ENCODE data around the gene AKNA. TPM values are rescaled to one million over a fixed set of nuclear protein-coding genes. Genes with fewer than 3 reads are reported as not detected.

Gene AKNA
- total RNA-seq, 3 donors from 2014 or later: 20.1 to 52.0 (median 35.7) TPM

DNA sequence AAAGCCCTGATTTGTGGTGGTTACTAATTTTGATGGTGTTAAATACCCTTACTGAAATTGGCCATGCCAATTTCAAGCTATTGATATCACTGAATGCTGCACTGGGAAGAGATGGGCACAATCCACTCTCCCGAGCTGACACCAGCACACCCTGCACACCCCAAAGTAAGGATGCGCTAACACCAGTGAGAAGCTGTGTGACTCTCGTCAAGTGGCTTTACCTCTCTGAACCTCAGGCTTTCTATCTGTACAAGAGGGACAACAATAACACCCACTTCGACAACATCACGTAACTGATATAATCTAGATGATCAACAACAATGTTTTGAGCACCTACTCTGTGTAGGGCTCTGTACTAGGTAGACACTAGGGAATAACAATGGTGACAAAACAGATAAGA is 8.0 kb upstream of the AKNA start:
- H3K27ac ChIP-seq: peak overlapping the region; percentile 48 to 93
- intact Hi-C loops (cut with DNase I; ENCODE audit: low total_unique reads): loop anchor here (10.0 kb wide), 1 partner anchor 479 kb away; no protein-coding TSS in a partner anchor
- TF ChIP-seq POLR2A (IDR thresholded peaks at IDR 0.05) (no peak), POLR2AphosphoS5 (IDR thresholded peaks at IDR 0.05) (no peak)
- TF ChIP-seq, protein P1, sequence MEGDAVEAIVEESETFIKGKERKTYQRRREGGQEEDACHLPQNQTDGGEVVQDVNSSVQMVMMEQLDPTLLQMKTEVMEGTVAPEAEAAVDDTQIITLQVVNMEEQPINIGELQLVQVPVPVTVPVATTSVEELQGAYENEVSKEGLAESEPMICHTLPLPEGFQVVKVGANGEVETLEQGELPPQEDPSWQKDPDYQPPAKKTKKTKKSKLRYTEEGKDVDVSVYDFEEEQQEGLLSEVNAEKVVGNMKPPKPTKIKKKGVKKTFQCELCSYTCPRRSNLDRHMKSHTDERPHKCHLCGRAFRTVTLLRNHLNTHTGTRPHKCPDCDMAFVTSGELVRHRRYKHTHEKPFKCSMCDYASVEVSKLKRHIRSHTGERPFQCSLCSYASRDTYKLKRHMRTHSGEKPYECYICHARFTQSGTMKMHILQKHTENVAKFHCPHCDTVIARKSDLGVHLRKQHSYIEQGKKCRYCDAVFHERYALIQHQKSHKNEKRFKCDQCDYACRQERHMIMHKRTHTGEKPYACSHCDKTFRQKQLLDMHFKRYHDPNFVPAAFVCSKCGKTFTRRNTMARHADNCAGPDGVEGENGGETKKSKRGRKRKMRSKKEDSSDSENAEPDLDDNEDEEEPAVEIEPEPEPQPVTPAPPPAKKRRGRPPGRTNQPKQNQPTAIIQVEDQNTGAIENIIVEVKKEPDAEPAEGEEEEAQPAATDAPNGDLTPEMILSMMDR (IDR thresholded peaks at IDR 0.05): no peak
- H3K9me3 ChIP-seq: no peaks in the 10 kb centered on the region
- H3K27me3 ChIP-seq: no peaks in the 10 kb centered on the region
- H3K36me3 ChIP-seq: no peaks in the 10 kb centered on the region
- no peak overlapping the region for H3K4me3 ChIP-seq
- peaks cover 6 to 23% of the 10 kb centered on the region in 2 donors for H3K4me1 ChIP-seq
- no peak for DNase-seq (ENCODE audit: low spot score in 2 of 2)

DNA sequence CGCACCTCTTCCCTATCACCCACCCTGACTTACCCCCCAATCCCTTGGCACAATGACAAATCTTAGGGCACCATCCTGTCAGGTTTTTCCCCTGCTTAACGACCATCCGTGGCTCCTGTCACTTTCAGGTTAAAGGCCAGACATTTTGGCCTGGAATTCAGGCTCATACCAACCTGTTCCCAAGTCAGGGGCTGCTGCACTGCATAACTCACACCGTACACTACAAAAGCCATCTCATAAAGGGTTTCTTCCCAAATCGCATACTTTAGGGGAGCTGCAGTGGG is 7.5 kb upstream of the AKNA start:
- H3K9me3 ChIP-seq: no peaks in the 10 kb centered on the region
- peaks cover 6 to 23% of the 10 kb centered on the region in 2 donors for H3K4me1 ChIP-seq
- peak overlapping the region; percentile 65 to 85 for H3K27ac ChIP-seq
- no peaks in the 10 kb centered on the region for H3K36me3 ChIP-seq
- intact Hi-C loops (cut with DNase I; ENCODE audit: low total_unique reads): loop anchor here (10.0 kb wide), 1 partner anchor 480 kb away; no protein-coding TSS in a partner anchor
- no peaks in the 10 kb centered on the region for H3K27me3 ChIP-seq
- H3K4me3 ChIP-seq: peak overlapping the region in 1 of 3 donors; percentile 38
- TF ChIP-seq POLR2AphosphoS5 (IDR thresholded peaks at IDR 0.05): no peak
- no peak for TF ChIP-seq POLR2A (IDR thresholded peaks at IDR 0.05)
- TF ChIP-seq, protein P1 (IDR thresholded peaks at IDR 0.05): no peak
- no peak for DNase-seq (ENCODE audit: low spot score in 2 of 2)

- no peak for DNase-seq (ENCODE audit: low spot score in 2 of 2)
- TF ChIP-seq POLR2A (IDR thresholded peaks at IDR 0.05): no peak
- TF ChIP-seq, protein P1 (IDR thresholded peaks at IDR 0.05): no peak
- no peak for TF ChIP-seq POLR2AphosphoS5 (IDR thresholded peaks at IDR 0.05)
- Histone ChIP-seq H3K27ac (peak overlapping the region; percentile 65 to 85), H3K4me3 (peak overlapping the region in 2 of 3 donors; percentile 4 to 38), H3K27me3 (no peaks in the 10 kb centered on the region), H3K4me1 (peaks cover 6 to 23% of the 10 kb centered on the region in 2 donors), H3K36me3 (no peaks in the 10 kb centered on the region), H3K9me3 (no peaks in the 10 kb centered on the region)
- intact Hi-C loops (cut with DNase I; ENCODE audit: low total_unique reads): loop anchor here (10.0 kb wide), 1 partner anchor 480 kb away; no protein-coding TSS in a partner anchor
Measured at GRCh38 chr9:114394523-114395333, 6.9 kb upstream of the AKNA start.

DNA sequence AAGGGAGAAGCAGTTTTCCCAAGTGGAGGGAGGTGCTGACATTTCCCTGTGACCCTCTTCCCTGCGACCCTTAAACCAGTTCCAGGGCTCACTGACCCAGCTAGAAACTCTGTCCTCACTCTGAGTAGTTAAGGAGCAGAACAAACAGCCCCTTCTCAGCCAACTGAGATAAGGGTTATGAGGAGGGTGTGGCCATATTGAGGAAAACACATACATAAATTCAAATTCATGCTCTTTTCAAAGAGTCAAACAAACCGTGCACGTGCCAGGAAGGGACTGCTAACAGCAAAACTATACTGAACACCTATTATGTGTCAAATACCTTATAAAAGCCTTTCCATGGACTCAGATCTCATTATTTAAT is 4.9 kb upstream of the AKNA start:
- Histone ChIP-seq H3K4me1 (peaks cover 9 to 36% of the 10 kb centered on the region in 2 donors), H3K27ac (peak overlapping the region; percentile 50 to 74), H3K36me3 (no peaks in the 10 kb centered on the region), H3K9me3 (no peaks in the 10 kb centered on the region), H3K4me3 (no peak overlapping the region), H3K27me3 (no peaks in the 10 kb centered on the region)
- DNase-seq (ENCODE audit: low spot score in 2 of 2): no peak
- TF ChIP-seq POLR2A (IDR thresholded peaks at IDR 0.05): no peak
- TF ChIP-seq, protein P1 (IDR thresholded peaks at IDR 0.05): no peak
- no peak for TF ChIP-seq POLR2AphosphoS5 (IDR thresholded peaks at IDR 0.05)
- intact Hi-C loops (cut with DNase I; ENCODE audit: low total_unique reads): loop anchor here (10.0 kb wide), 1 partner anchor 482 kb away; no protein-coding TSS in a partner anchor

GRCh38 chr9:114390952-114391351 is 3.2 kb upstream of the AKNA start:
- intact Hi-C loops (cut with DNase I; ENCODE audit: low total_unique reads): loop anchor here (10.0 kb wide), 1 partner anchor 484 kb away; no protein-coding TSS in a partner anchor
- no peaks in the 10 kb centered on the region for H3K36me3 ChIP-seq
- H3K9me3 ChIP-seq: no peaks in the 10 kb centered on the region
- no peak overlapping the region for H3K4me3 ChIP-seq
- no peak for DNase-seq (ENCODE audit: low spot score in 2 of 2)
- TF ChIP-seq POLR2A (IDR thresholded peaks at IDR 0.05) (no peak), POLR2AphosphoS5 (IDR thresholded peaks at IDR 0.05) (no peak)
- TF ChIP-seq, protein P1 (IDR thresholded peaks at IDR 0.05): no peak
- peaks cover 9 to 28% of the 10 kb centered on the region in 2 donors for H3K4me1 ChIP-seq
- no peaks in the 10 kb centered on the region for H3K27me3 ChIP-seq
- H3K27ac ChIP-seq: peak overlapping the region in 1 of 2 donors; percentile 97
